ENCODE measurements around the gene GABARAPL1.
"Not testable (repeated sequence)": the region's sequence is repeated elsewhere in the genome, so short reads cannot be mapped to it uniquely, and the experiment has no call there.

The GABARAPL1 gene

GRCh38 chr12:10211940-10212738 is 538 bp upstream of the GABARAPL1 start:
- DNase-seq (ENCODE audit: low read depth): peak; percentile 100
- no peak for TF ChIP-seq CTCF (conservative IDR thresholded peaks at IDR 0.05; ENCODE audit: control insufficient read depth, insufficient read depth, low read depth, low read length)
- H3K4me3 ChIP-seq (ENCODE audit: control insufficient read depth, low read depth, low read length): peak overlapping the region; percentile 83

- DNase-seq (ENCODE audit: low read depth): peak; percentile 91
- peak overlapping the region; percentile 83 for H3K4me3 ChIP-seq (ENCODE audit: control insufficient read depth, low read depth, low read length)
- TF ChIP-seq CTCF (conservative IDR thresholded peaks at IDR 0.05; ENCODE audit: control insufficient read depth, insufficient read depth, low read depth, low read length): no peak
Measured at GRCh38 chr12:10213168-10214135, 775 bp downstream of the GABARAPL1 start.

GRCh38 chr12:10214136-10214894 is 1.6 kb downstream of the GABARAPL1 start:
- peak; percentile 54 for DNase-seq (ENCODE audit: low read depth)
- no peak for TF ChIP-seq CTCF (conservative IDR thresholded peaks at IDR 0.05; ENCODE audit: control insufficient read depth, insufficient read depth, low read depth, low read length)
- H3K4me3 ChIP-seq (ENCODE audit: control insufficient read depth, low read depth, low read length): peak overlapping the region; percentile 83

GRCh38 chr12:10214895-10215267 is 2.2 kb downstream of the GABARAPL1 start:
- TF ChIP-seq CTCF (conservative IDR thresholded peaks at IDR 0.05; ENCODE audit: control insufficient read depth, insufficient read depth, low read depth, low read length): no peak
- peak overlapping the region; percentile 83 for H3K4me3 ChIP-seq (ENCODE audit: control insufficient read depth, low read depth, low read length)
- peak; percentile 66 for DNase-seq (ENCODE audit: low read depth)

GRCh38 chr12:10215436-10215835 is 2.8 kb downstream of the GABARAPL1 start:
- no peak overlapping the region for H3K4me3 ChIP-seq (ENCODE audit: control insufficient read depth, low read depth, low read length)
- TF ChIP-seq CTCF (conservative IDR thresholded peaks at IDR 0.05; ENCODE audit: control insufficient read depth, insufficient read depth, low read depth, low read length): no peak
- DNase-seq (ENCODE audit: low read depth): no peak

GRCh38 chr12:10215946-10216345 is 3.3 kb downstream of the GABARAPL1 start:
- not testable (repeated sequence) for DNase-seq (ENCODE audit: low read depth)

More at GRCh38 chr12:10215946-10216345, 3.3 kb downstream of the GABARAPL1 start:
- not testable (repeated sequence) for H3K4me3 ChIP-seq (ENCODE audit: control insufficient read depth, low read depth, low read length)
